Mesenchymal stem cell (in vitro differentiated cells and primary cell): ENCODE data around the gene SMS.

ENCODE experiments used
- DNase-seq: peaks from one replicate; pipeline ENCODE4 v3.0.0-alpha.2; 2013
- H2AFZ ChIP-seq: one replicate; pipeline ENCODE4 v1.6.1; 2013; ENCODE audit warnings: low read depth, mild to moderate bottlenecking, control low read depth, inconsistent platforms, low read length, moderate library complexity
- H2AK5ac ChIP-seq: 2 replicates; pipeline ENCODE4 v1.6.1; 2013; ENCODE audit warnings: low read length, moderate library complexity, mild to moderate bottlenecking, inconsistent platforms; ENCODE audit not compliant: severe bottlenecking
- H2BK120ac ChIP-seq: one replicate; pipeline ENCODE4 v1.6.1; 2013; ENCODE audit warnings: low read depth, mild to moderate bottlenecking, inconsistent platforms, low read length, moderate library complexity
- H2BK12ac ChIP-seq, 2 experiments: one replicate each; pipeline ENCODE4 v1.6.1; 2013; ENCODE audit warnings: inconsistent platforms in 2 of 2, low read length in 2 of 2, mild to moderate bottlenecking in 2 of 2, moderate library complexity in 2 of 2, control low read depth in 1 of 2
- H2BK15ac ChIP-seq: one replicate; pipeline ENCODE4 v1.6.1; 2013; ENCODE audit warnings: mild to moderate bottlenecking, low read depth, inconsistent platforms; ENCODE audit not compliant: poor library complexity, severe bottlenecking
- H2BK5ac ChIP-seq: 2 replicates; pipeline ENCODE4 v1.6.1; 2013; ENCODE audit warnings: low read depth, mild to moderate bottlenecking, low read length, control low read depth, inconsistent platforms; ENCODE audit not compliant: poor library complexity, severe bottlenecking
- H3K14ac ChIP-seq, 2 experiments: one replicate each; pipeline ENCODE4 v1.6.1; 2013; ENCODE audit warnings: inconsistent platforms in 2 of 2, low read length in 2 of 2, control low read depth in 1 of 2, mild to moderate bottlenecking in 1 of 2, moderate library complexity in 1 of 2
- H3K18ac ChIP-seq, 2 experiments: one replicate each; pipeline ENCODE4 v1.6.1; 2013; ENCODE audit warnings: inconsistent platforms in 2 of 2, low read length in 2 of 2, control low read depth in 1 of 2, low read depth in 1 of 2, mild to moderate bottlenecking in 1 of 2
- H3K23ac ChIP-seq, 2 experiments: one replicate each; pipeline ENCODE4 v1.6.1; 2013; ENCODE audit warnings: inconsistent platforms in 2 of 2, low read length in 2 of 2, mild to moderate bottlenecking in 2 of 2, moderate library complexity in 2 of 2, control low read depth in 1 of 2
- H3K27ac ChIP-seq: 2 replicates; pipeline ENCODE4 v1.5.1; 2013; ENCODE audit warnings: mild to moderate bottlenecking, moderate library complexity, low read length, control low read depth, inconsistent platforms; ENCODE audit not compliant: poor library complexity, severe bottlenecking
- H3K27me3 ChIP-seq, 2 experiments: 2 replicates each; pipeline versions ENCODE4 v1.6.1 to v1.7.0; 2013; ENCODE audit warnings: low read length in 2 of 2, mild to moderate bottlenecking in 2 of 2, moderate library complexity in 2 of 2, control low read depth in 1 of 2, inconsistent platforms in 1 of 2; ENCODE audit not compliant: control insufficient read depth in 1 of 2, insufficient read depth in 1 of 2
- H3K36me3 ChIP-seq, 2 experiments: 2 replicates each; pipeline versions ENCODE4 v1.6.1 to v1.7.0; 2013; ENCODE audit warnings: low read length in 2 of 2, control low read depth in 1 of 2, inconsistent platforms in 1 of 2, low read depth in 1 of 2, mild to moderate bottlenecking in 1 of 2; ENCODE audit not compliant: insufficient read depth in 2 of 2, control insufficient read depth in 1 of 2
- H3K4ac ChIP-seq, 2 experiments: one replicate each; pipeline ENCODE4 v1.6.1; 2013; ENCODE audit warnings: inconsistent platforms in 2 of 2, low read length in 2 of 2, mild to moderate bottlenecking in 2 of 2, moderate library complexity in 2 of 2, control low read depth in 1 of 2, low read depth in 1 of 2
- H3K4me1 ChIP-seq: 2 replicates; pipeline ENCODE4 v1.6.1; 2013; ENCODE audit warnings: low read depth, low read length, control low read depth; ENCODE audit not compliant: control insufficient read depth, insufficient read depth
- H3K4me2 ChIP-seq: 2 replicates; pipeline ENCODE4 v1.6.1; 2013; ENCODE audit warnings: low read length, mild to moderate bottlenecking, inconsistent platforms; ENCODE audit not compliant: poor library complexity, severe bottlenecking
- H3K4me3 ChIP-seq, 2 experiments: 2 replicates each; pipeline versions ENCODE4 v1.5.1 to v1.7.0; 2013; ENCODE audit warnings: low read length in 2 of 2, mild to moderate bottlenecking in 2 of 2, control low read depth in 1 of 2, low read depth in 1 of 2; ENCODE audit not compliant: insufficient read depth in 1 of 2
- H3K79me1 ChIP-seq: replicated peaks from 2 replicates; pipeline ENCODE4 v1.6.1; 2013; ENCODE audit warnings: mild to moderate bottlenecking, control low read depth, low read length, inconsistent platforms; ENCODE audit not compliant: poor library complexity, severe bottlenecking
- H3K9ac ChIP-seq: 2 replicates; pipeline ENCODE4 v1.7.0; 2013; ENCODE audit warnings: mild to moderate bottlenecking, low read length, moderate library complexity
- H3K9me3 ChIP-seq: 2 replicates; pipeline ENCODE4 v1.7.0; 2013; ENCODE audit warnings: mild to moderate bottlenecking, low read length; ENCODE audit not compliant: control insufficient read depth
- H4K8ac ChIP-seq: one replicate; pipeline ENCODE4 v1.6.1; 2013; ENCODE audit warnings: inconsistent platforms, mild to moderate bottlenecking, low read length, moderate library complexity
- H4K91ac ChIP-seq: one replicate; pipeline ENCODE4 v1.6.1; 2013; ENCODE audit warnings: mild to moderate bottlenecking, low read length, inconsistent platforms
- WGBS: methylation state at CpG from one replicate; pipeline ENCODE4 v1.1.7; 2013; ENCODE audit warnings: mixed read lengths; 5-methylcytosine and 5-hydroxymethylcytosine counted together

The SMS gene

DNA sequence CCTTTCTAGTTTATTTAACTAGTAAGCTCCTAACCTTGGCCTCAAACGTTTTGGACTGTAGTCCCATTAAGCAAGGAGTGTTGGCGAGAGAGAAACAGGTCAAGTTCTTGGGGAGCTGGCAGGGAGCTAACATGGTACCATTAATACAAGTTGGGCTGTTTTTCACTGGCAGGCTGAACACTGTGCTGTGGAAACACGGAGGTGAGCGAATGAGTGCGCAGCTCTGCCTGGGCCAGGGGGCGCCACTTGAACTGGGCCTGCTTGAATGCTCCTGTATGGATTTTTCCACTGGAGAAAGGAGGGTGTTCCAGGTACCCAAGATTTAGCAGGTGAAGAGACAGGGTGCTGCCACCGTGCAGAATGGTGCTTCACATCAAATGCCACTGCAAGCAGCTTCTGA is 7.4 kb upstream of the SMS start:
- H3K4ac ChIP-seq = peak overlapping the region in 1 of 2 experiments; percentile 28
- no peak overlapping the region for H4K8ac ChIP-seq
- no peak overlapping the region for H3K4me3 ChIP-seq
- H2BK12ac ChIP-seq = peak overlapping the region in 1 of 2 experiments; percentile 66
- H3K27ac ChIP-seq = peak overlapping the region; percentile 53
- peak overlapping the region; percentile 49 for H2BK120ac ChIP-seq
- no peak overlapping the region for H3K4me2 ChIP-seq
- 81% methylated on average over 6 of the region's 7 CpGs for WGBS
- H3K4me1 ChIP-seq = peaks cover 4% of the 10 kb centered on the region
- H2AFZ ChIP-seq = no peak overlapping the region
- no peak overlapping the region for H3K14ac ChIP-seq
- H3K79me1 ChIP-seq = no peaks in the 10 kb centered on the region
- no peak overlapping the region for H3K23ac ChIP-seq
- H3K9ac ChIP-seq = no peak overlapping the region
- no peak for DNase-seq
- H2BK15ac ChIP-seq = no peak overlapping the region
- H3K36me3 ChIP-seq = no peaks in the 10 kb centered on the region
- H4K91ac ChIP-seq = no peak overlapping the region
- H3K9me3 ChIP-seq = no peaks in the 10 kb centered on the region
- no peaks in the 10 kb centered on the region for H3K27me3 ChIP-seq
- H2AK5ac ChIP-seq = peak overlapping the region; percentile 77
- peak overlapping the region in 1 of 2 experiments; percentile 48 for H3K18ac ChIP-seq
- peak overlapping the region; percentile 44 for H2BK5ac ChIP-seq

DNA sequence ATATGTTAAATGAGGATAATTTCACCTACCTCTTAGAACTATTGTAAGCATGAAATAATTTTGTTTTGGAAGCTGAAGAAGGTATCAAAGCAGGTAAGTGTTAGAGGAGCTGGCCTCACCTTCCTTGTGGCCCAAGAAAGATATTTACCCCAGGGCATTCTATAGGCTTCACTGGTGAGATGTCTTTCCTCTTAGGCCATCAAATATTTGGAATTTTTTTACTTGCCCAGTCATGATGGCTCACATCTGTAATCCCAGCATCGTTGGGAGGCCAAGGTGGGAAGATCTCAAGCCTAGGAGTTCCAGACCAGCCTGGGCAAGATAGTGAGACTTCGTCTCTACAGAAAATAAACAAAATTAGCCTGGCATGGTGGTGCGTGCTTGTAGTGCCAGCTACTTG is 6.1 kb upstream of the SMS start:
- Histone ChIP-seq H2AFZ (no peak overlapping the region), H2BK15ac (no peak overlapping the region), H4K91ac (no peak overlapping the region), H3K36me3 (no peaks in the 10 kb centered on the region), H3K27ac (no peak overlapping the region), H3K27me3 (no peaks in the 10 kb centered on the region), H2BK5ac (no peak overlapping the region), H3K4me2 (no peak overlapping the region), H2BK120ac (no peak overlapping the region), H3K79me1 (no peaks in the 10 kb centered on the region), H3K9ac (no peak overlapping the region), H3K4ac (no peak overlapping the region), H2AK5ac (no peak overlapping the region), H2BK12ac (no peak overlapping the region), H3K14ac (no peak overlapping the region), H3K18ac (no peak overlapping the region), H3K4me1 (peaks cover 4% of the 10 kb centered on the region), H3K9me3 (no peaks in the 10 kb centered on the region), H3K23ac (no peak overlapping the region), H4K8ac (no peak overlapping the region), H3K4me3 (no peak overlapping the region)
- 67% methylated on average over 3 of the region's 3 CpGs for WGBS
- DNase-seq = no peak

DNA sequence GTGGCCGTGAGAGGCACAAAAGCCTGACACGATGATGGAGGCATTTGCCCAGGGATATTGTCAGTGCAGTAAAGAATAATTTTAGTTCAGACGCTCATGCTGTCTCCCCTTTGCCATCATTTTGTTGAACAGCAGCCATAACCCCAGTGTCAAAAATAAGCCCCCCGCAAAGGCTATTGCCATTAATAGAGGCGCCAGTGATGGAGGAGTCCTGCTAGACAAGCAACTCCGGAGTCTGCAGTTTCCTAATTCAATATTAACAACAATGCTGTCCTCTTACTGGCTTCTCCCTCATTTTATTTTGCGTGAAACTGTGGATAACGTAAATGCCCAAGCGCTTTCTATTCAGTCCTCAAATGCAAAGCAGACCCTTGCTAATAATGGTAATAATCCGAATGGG is 603 bp upstream of the SMS start:
- no peak overlapping the region for H2BK15ac ChIP-seq
- peak overlapping the region; percentile 86 for H3K9ac ChIP-seq
- no peak overlapping the region for H2AK5ac ChIP-seq
- no peak overlapping the region for H3K14ac ChIP-seq
- DNase-seq = no peak
- H2AFZ ChIP-seq = no peak overlapping the region
- no peaks in the 10 kb centered on the region for H3K79me1 ChIP-seq
- no peak overlapping the region for H4K8ac ChIP-seq
- no peak overlapping the region for H3K18ac ChIP-seq
- H3K27me3 ChIP-seq = no peaks in the 10 kb centered on the region
- H3K9me3 ChIP-seq = no peaks in the 10 kb centered on the region
- H4K91ac ChIP-seq = no peak overlapping the region
- H3K4ac ChIP-seq = no peak overlapping the region
- no peak overlapping the region for H2BK5ac ChIP-seq
- peak overlapping the region in 1 of 2 experiments; percentile 48 for H2BK12ac ChIP-seq
- 74% methylated on average over 10 of the region's 10 CpGs for WGBS
- H3K36me3 ChIP-seq = no peaks in the 10 kb centered on the region
- peak overlapping the region; percentile 37 for H3K27ac ChIP-seq
- H3K4me3 ChIP-seq = peak overlapping the region in 1 of 2 experiments; percentile 73
- H2BK120ac ChIP-seq = no peak overlapping the region
- H3K23ac ChIP-seq = no peak overlapping the region
- H3K4me2 ChIP-seq = peak overlapping the region; percentile 18
- H3K4me1 ChIP-seq = peaks cover 4% of the 10 kb centered on the region

DNA sequence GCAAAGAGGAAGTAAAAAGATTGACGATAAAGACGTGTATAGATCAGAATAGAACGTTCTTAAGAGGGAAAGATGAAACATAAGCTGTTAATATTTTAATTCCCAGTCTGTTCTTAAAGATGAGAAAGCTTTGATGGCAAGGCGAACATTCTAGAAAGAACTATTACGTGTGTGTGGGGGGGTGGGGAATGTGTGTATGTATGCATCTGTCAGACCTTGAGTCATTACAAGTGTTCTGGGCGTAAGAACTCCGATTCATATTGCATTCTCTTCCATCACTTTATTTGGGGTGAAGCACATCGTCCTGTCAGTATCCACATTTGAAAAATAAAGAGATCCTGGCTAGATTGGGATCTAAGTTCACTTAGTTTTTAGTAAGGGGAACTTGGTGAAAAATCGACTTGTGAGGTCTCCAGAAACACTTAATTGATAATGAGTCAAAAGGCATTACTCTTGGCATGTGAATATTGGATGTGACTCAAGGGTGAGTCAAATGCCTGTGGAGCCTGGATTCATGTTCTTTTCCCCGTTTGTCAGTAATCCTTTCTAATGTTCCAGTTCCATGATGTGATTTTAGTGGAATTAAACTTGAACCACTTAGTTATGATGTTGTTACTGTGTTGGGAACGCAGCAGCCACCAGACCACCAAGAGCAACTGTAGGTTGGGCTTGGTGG is 3.1 kb downstream of the SMS start:
- Histone ChIP-seq H2AFZ (no peak overlapping the region), H3K4me3 (peak overlapping the region in 1 of 2 experiments; percentile 69), H2BK5ac (no peak overlapping the region), H3K79me1 (no peaks in the 10 kb centered on the region), H3K18ac (peak overlapping the region; percentile 8 to 43), H3K36me3 (no peaks in the 10 kb centered on the region), H2BK12ac (no peak overlapping the region), H3K4me1 (peaks cover 8% of the 10 kb centered on the region), H3K23ac (no peak overlapping the region), H2BK120ac (no peak overlapping the region), H3K4me2 (peak overlapping the region; percentile 10), H2BK15ac (no peak overlapping the region), H2AK5ac (no peak overlapping the region), H3K9ac (peak overlapping the region; percentile 61), H3K4ac (no peak overlapping the region), H3K14ac (no peak overlapping the region), H4K91ac (no peak overlapping the region), H3K9me3 (no peaks in the 10 kb centered on the region), H4K8ac (no peak overlapping the region), H3K27ac (peak overlapping the region; percentile 85), H3K27me3 (no peaks in the 10 kb centered on the region)
- peak; percentile 91 for DNase-seq
- 24% methylated on average over 9 of the region's 11 CpGs for WGBS
